ENCODE results near the gene ZNF521.

Gene ZNF521

GRCh38 chr18:25056429-25056828, 295.5 kb downstream of the ZNF521 start:
- Histone ChIP-seq H3K36me3 (no peaks in the 10 kb centered on the region), H3K4me1 (no peaks in the 10 kb centered on the region), H3K9me3 (no peaks in the 10 kb centered on the region), H3K27me3 (no peaks in the 10 kb centered on the region), H3K4me3 (ENCODE audit: low read depth, low read length) (no peak overlapping the region)
- no peak for DNase-seq
- TF ChIP-seq CTCF (IDR thresholded peaks at IDR 0.05; ENCODE audit: low read depth, low read length) = no peak

- Histone ChIP-seq H3K4me3 (ENCODE audit: low read depth, low read length) (no peak overlapping the region), H3K4me1 (no peaks in the 10 kb centered on the region), H3K36me3 (no peaks in the 10 kb centered on the region), H3K27me3 (no peaks in the 10 kb centered on the region), H3K9me3 (no peaks in the 10 kb centered on the region)
- TF ChIP-seq CTCF (IDR thresholded peaks at IDR 0.05; ENCODE audit: low read depth, low read length) = no peak
- DNase-seq = no peak
Measured at GRCh38 chr18:25055076-25055475, 296.9 kb downstream of the ZNF521 start.

GRCh38 chr18:25053466-25053865, 298.5 kb downstream of the ZNF521 start:
- H3K4me1 ChIP-seq = no peaks in the 10 kb centered on the region
- no peak overlapping the region for H3K4me3 ChIP-seq (ENCODE audit: low read depth, low read length)
- DNase-seq = no peak
- H3K9me3 ChIP-seq = no peaks in the 10 kb centered on the region
- H3K36me3 ChIP-seq = no peaks in the 10 kb centered on the region
- TF ChIP-seq CTCF (IDR thresholded peaks at IDR 0.05; ENCODE audit: low read depth, low read length) = no peak
- H3K27me3 ChIP-seq = no peaks in the 10 kb centered on the region

GRCh38 chr18:25052511-25052921, 299.4 kb downstream of the ZNF521 start:
- no peak for TF ChIP-seq CTCF (IDR thresholded peaks at IDR 0.05; ENCODE audit: low read depth, low read length)
- Histone ChIP-seq H3K4me1 (no peaks in the 10 kb centered on the region), H3K9me3 (no peaks in the 10 kb centered on the region), H3K27me3 (no peaks in the 10 kb centered on the region), H3K4me3 (ENCODE audit: low read depth, low read length) (no peak overlapping the region), H3K36me3 (no peaks in the 10 kb centered on the region)
- DNase-seq = no peak

- TF ChIP-seq CTCF (IDR thresholded peaks at IDR 0.05; ENCODE audit: low read depth, low read length) = no peak
- Histone ChIP-seq H3K27me3 (no peaks in the 10 kb centered on the region), H3K4me1 (no peaks in the 10 kb centered on the region), H3K9me3 (no peaks in the 10 kb centered on the region), H3K4me3 (ENCODE audit: low read depth, low read length) (no peak overlapping the region), H3K36me3 (no peaks in the 10 kb centered on the region)
- no peak for DNase-seq
Measured at GRCh38 chr18:25050605-25051004, 301.4 kb downstream of the ZNF521 start.

- Histone ChIP-seq H3K4me3 (ENCODE audit: low read depth, low read length) (no peak overlapping the region), H3K27me3 (no peaks in the 10 kb centered on the region), H3K4me1 (no peaks in the 10 kb centered on the region), H3K36me3 (no peaks in the 10 kb centered on the region), H3K9me3 (no peaks in the 10 kb centered on the region)
- no peak for DNase-seq
- no peak for TF ChIP-seq CTCF (IDR thresholded peaks at IDR 0.05; ENCODE audit: low read depth, low read length)
Measured at GRCh38 chr18:25047983-25048382, 304.0 kb downstream of the ZNF521 start.

All from BE2C (cell line).